HEK293 (cell line): ENCODE results near the gene KIFAP3.

Experiments used
- CTCF ChIA-PET: fragments of 350-600 bp; formaldehyde crosslinking; extraction: SDS; loops from one replicate; lab custom pipeline; 2021; ENCODE audit warnings: antibody characterized with exemption; lab: Yijun Ruan, JAX
- POLR2A ChIA-PET: fragments of 300-600 bp; formaldehyde crosslinking; extraction: SDS; loops from one replicate; lab custom pipeline; 2020; ENCODE audit warnings: antibody characterized with exemption, inconsistent platforms; lab: Yijun Ruan, JAX
- H3K27ac ChIP-seq: fragments of 200-500 bp; sonication (Bioruptor generic); 2 replicates; pipeline ENCODE4 v1.5.1; 2014; ENCODE audit warnings: low read depth, low read length, control low read depth, inconsistent platforms; ENCODE audit errors: extremely low read depth
- H3K36me3 ChIP-seq, 2 experiments: fragments of 200-500 bp in 1 of 2; sonication (Bioruptor generic) in 1 of 2; 1 replicate in 1 of 2; 2 replicates in 1 of 2; pipeline ENCODE4 v1.5.1; 2014 to 2017; ENCODE audit warnings: inconsistent platforms in 2 of 2, low read length in 2 of 2; ENCODE audit not compliant: control insufficient read depth in 2 of 2, insufficient read depth in 1 of 2
- H3K4me1 ChIP-seq: fragments of 200-500 bp; sonication (Bioruptor generic); 2 replicates; pipeline ENCODE4 v1.5.1; 2014; ENCODE audit warnings: mild to moderate bottlenecking, low read length, inconsistent platforms; ENCODE audit not compliant: control insufficient read depth, insufficient read depth
- H3K4me3 ChIP-seq: 2 replicates; pipeline ENCODE4 v1.5.1; 2011; ENCODE audit warnings: low read depth, mild to moderate bottlenecking, control low read depth, low read length, moderate library complexity
- H3K9me3 ChIP-seq: fragments of 200-500 bp; sonication (Bioruptor generic); 2 replicates; pipeline ENCODE4 v1.5.1; 2014; ENCODE audit warnings: low read depth, low read length, inconsistent platforms; ENCODE audit not compliant: control insufficient read depth, insufficient read depth
- GLI2 ChIP-seq: fragments of 450-650 bp; formaldehyde crosslinking; IDR thresholded peaks from 2 replicates; pipeline ENCODE4; 2017; ENCODE audit warnings: missing biosample characterization, missing genetic modification characterization, low read depth, borderline replicate concordance
- HOXC10 ChIP-seq: sonication (generic); formaldehyde crosslinking; IDR thresholded peaks from 2 replicates; pipeline ENCODE4 v1.8.1; 2023; ENCODE audit warnings: mild to moderate bottlenecking, missing genetic modification reagents
- HOXD13 ChIP-seq: sonication (generic); formaldehyde crosslinking; IDR thresholded peaks from 2 replicates; pipeline ENCODE4 v1.8.0; 2022; ENCODE audit warnings: missing genetic modification reagents, borderline replicate concordance
- IKZF3 ChIP-seq: fragments of 450-650 bp; IDR thresholded peaks from 2 replicates; pipeline ENCODE4 v1.5.0; 2018; ENCODE audit warnings: missing biosample characterization, mild to moderate bottlenecking, missing genetic modification characterization, moderate library complexity
- KLF8 ChIP-seq: fragments of 450-650 bp; formaldehyde crosslinking; IDR thresholded peaks from 2 replicates; pipeline ENCODE4 v1.5.1; 2016; ENCODE audit warnings: missing biosample characterization, missing genetic modification characterization
- PRDM10 ChIP-seq: fragments of 450-650 bp; formaldehyde crosslinking; IDR thresholded peaks from 2 replicates; pipeline ENCODE4 v1.5.1; 2016; ENCODE audit warnings: missing biosample characterization, missing genetic modification characterization
- SP7 ChIP-seq: fragments of 450-650 bp; formaldehyde crosslinking; IDR thresholded peaks from 2 replicates; pipeline ENCODE4 v1.5.1; 2016; ENCODE audit warnings: missing biosample characterization, missing genetic modification characterization
- YY2 ChIP-seq: fragments of 450-650 bp; formaldehyde crosslinking; IDR thresholded peaks from 2 replicates; pipeline ENCODE4 v1.5.1; 2016; ENCODE audit warnings: missing biosample characterization, missing genetic modification characterization
- ZBTB10 ChIP-seq: fragments of 450-650 bp; formaldehyde crosslinking; IDR thresholded peaks from 2 replicates; pipeline ENCODE4 v1.5.1; 2016; ENCODE audit warnings: missing biosample characterization, missing genetic modification characterization
- ZFP41 ChIP-seq: fragments of 450-650 bp; formaldehyde crosslinking; IDR thresholded peaks from 2 replicates; pipeline ENCODE4 v1.5.1; 2016; ENCODE audit warnings: missing biosample characterization, missing genetic modification characterization, borderline replicate concordance
- ZNF155 ChIP-seq: fragments of 450-650 bp; formaldehyde crosslinking; IDR thresholded peaks from 2 replicates; pipeline ENCODE4 v1.5.1; 2016; ENCODE audit warnings: missing biosample characterization, missing genetic modification characterization
- ZNF169 ChIP-seq: fragments of 450-650 bp; formaldehyde crosslinking; IDR thresholded peaks from 2 replicates; pipeline ENCODE4 v1.5.1; 2016; ENCODE audit warnings: missing biosample characterization, missing genetic modification characterization
- ZNF214 ChIP-seq: fragments of 450-650 bp; formaldehyde crosslinking; IDR thresholded peaks from 2 replicates; pipeline ENCODE4 v1.5.1; 2017; ENCODE audit warnings: missing biosample characterization, mild to moderate bottlenecking, missing genetic modification characterization, borderline replicate concordance
- ZNF394 ChIP-seq: fragments of 450-650 bp; formaldehyde crosslinking; IDR thresholded peaks from 2 replicates; pipeline ENCODE4 v1.5.1; 2016; ENCODE audit warnings: missing biosample characterization, missing genetic modification characterization, mild to moderate bottlenecking, moderate library complexity, borderline replicate concordance
- ZNF501 ChIP-seq: fragments of 450-650 bp; formaldehyde crosslinking; IDR thresholded peaks from 2 replicates; pipeline ENCODE4 v1.5.1; 2016; ENCODE audit warnings: missing biosample characterization, missing genetic modification characterization
- ZNF513 ChIP-seq: fragments of 450-650 bp; IDR thresholded peaks from 2 replicates; pipeline ENCODE4 v1.5.1; 2018; ENCODE audit warnings: missing biosample characterization, missing genetic modification characterization
- ZNF544 ChIP-seq: fragments of 450-650 bp; formaldehyde crosslinking; IDR thresholded peaks from 2 replicates; pipeline ENCODE4 v1.5.0; 2017; ENCODE audit warnings: missing biosample characterization, missing genetic modification characterization
- ZNF560 ChIP-seq: fragments of 450-650 bp; formaldehyde crosslinking; IDR thresholded peaks from 2 replicates; pipeline ENCODE4 v1.5.1; 2017; ENCODE audit warnings: missing biosample characterization, missing genetic modification characterization, borderline replicate concordance
- ZNF561 ChIP-seq: fragments of 450-650 bp; IDR thresholded peaks from 2 replicates; pipeline ENCODE4 v1.5.1; 2018; ENCODE audit warnings: missing biosample characterization, missing genetic modification characterization, borderline replicate concordance
- ZNF677 ChIP-seq: fragments of 450-650 bp; IDR thresholded peaks from 2 replicates; pipeline ENCODE4 v1.5.0; 2018; ENCODE audit warnings: missing biosample characterization, mild to moderate bottlenecking, missing genetic modification characterization, moderate library complexity
- ZNF707 ChIP-seq: fragments of 450-650 bp; formaldehyde crosslinking; IDR thresholded peaks from 2 replicates; pipeline ENCODE4 v1.5.1; 2016; ENCODE audit warnings: missing biosample characterization, missing genetic modification characterization
- ZNF777 ChIP-seq: fragments of 450-650 bp; formaldehyde crosslinking; IDR thresholded peaks from 2 replicates; pipeline ENCODE4 v1.5.1; 2017; ENCODE audit warnings: missing biosample characterization, missing genetic modification characterization, borderline replicate concordance
- ZNF785 ChIP-seq: fragments of 450-650 bp; formaldehyde crosslinking; IDR thresholded peaks from 2 replicates; pipeline ENCODE4 v1.5.1; 2016; ENCODE audit warnings: missing biosample characterization, missing genetic modification characterization
- ZNF830 ChIP-seq: fragments of 450-650 bp; IDR thresholded peaks from 2 replicates; pipeline ENCODE4 v1.5.0; 2018; ENCODE audit warnings: missing biosample characterization, missing genetic modification characterization, low read depth, mild to moderate bottlenecking, moderate library complexity
- ZSCAN18 ChIP-seq: fragments of 450-650 bp; formaldehyde crosslinking; IDR thresholded peaks from 2 replicates; pipeline ENCODE4 v1.5.1; 2016; ENCODE audit warnings: missing biosample characterization, missing genetic modification characterization

Gene KIFAP3

GRCh38 chr1:170020859-170021258, 53.6 kb downstream of the KIFAP3 start:
- peaks cover 0 to 3% of the 10 kb centered on the region in 2 experiments; a peak in 1 of 3 replicates for H3K36me3 ChIP-seq
- ChIA-PET CTCF (no interaction called here), POLR2A (no interaction called here)
- no peaks in the 10 kb centered on the region for H3K9me3 ChIP-seq
- H3K4me3 ChIP-seq, result no peak overlapping the region
- no peaks in the 10 kb centered on the region for H3K4me1 ChIP-seq
- H3K27ac ChIP-seq, result no peak overlapping the region
- TF ChIP-seq ZNF560 (tag by site-specific recombination) (no peak), ZNF544 (tag by site-specific recombination) (no peak), HOXC10 (CRISPR knock-in tag) (no peak), YY2 (tag by site-specific recombination) (no peak), ZNF785 (tag by site-specific recombination) (no peak), GLI2 (tag by site-specific recombination) (no peak), ZNF394 (no peak)
- TF ChIP-seq, all 188 proteins: peak for 0

- Histone ChIP-seq H3K9me3 (no peaks in the 10 kb centered on the region), H3K4me3 (no peak overlapping the region), H3K4me1 (no peaks in the 10 kb centered on the region), H3K36me3 (peaks cover 0 to 3% of the 10 kb centered on the region in 2 experiments; a peak in 1 of 3 replicates), H3K27ac (no peak overlapping the region)
- TF ChIP-seq HOXD13 (no peak), ZNF561 (tag by site-specific recombination) (no peak), SP7 (tag by site-specific recombination) (no peak), PRDM10 (tag by site-specific recombination) (no peak), ZNF707 (tag by site-specific recombination) (no peak), ZNF677 (no peak), KLF8 (tag by site-specific recombination) (no peak), ZBTB10 (tag by site-specific recombination) (no peak), ZNF830 (no peak), ZSCAN18 (tag by site-specific recombination) (no peak), ZNF155 (tag by site-specific recombination) (no peak), ZNF777 (tag by site-specific recombination) (no peak), ZFP41 (tag by site-specific recombination) (no peak), ZNF501 (tag by site-specific recombination) (no peak), IKZF3 (tag by site-specific recombination) (no peak), ZNF214 (no peak), ZNF169 (tag by site-specific recombination) (no peak), ZNF513 (tag by site-specific recombination) (no peak)
- ChIA-PET CTCF (interaction anchor here (0.6 kb wide), 1 partner anchor 138 kb away, joined by 4 read pairs; no protein-coding TSS in a partner anchor), POLR2A (no interaction called here)
These were observed 57.0 kb downstream of the KIFAP3 start for GRCh38 chr1:170017478-170017877.
